Karpas-422 (cell line): ENCODE results near the gene FNBP1. TPM values are rescaled to one million over a fixed set of nuclear protein-coding genes. Genes with fewer than 3 reads are reported as not detected.
A peak's percentile ranks its signal among the peaks of the same experiment; 100 is the strongest.
"Not testable (repeated sequence)": the region's sequence is repeated elsewhere in the genome, so short reads cannot be mapped to it uniquely, and the experiment has no call there.

Source experiments
- DNase-seq: peaks from one replicate; pipeline ENCODE4 v3.0.0-alpha.2; 2015
- H2AFZ ChIP-seq: fragments of 200-600 bp; sonication (generic); 2 replicates; pipeline ENCODE4 v1.6.1; 2014; ENCODE audit warnings: antibody characterized with exemption, low read length, mixed read lengths
- H3K27ac ChIP-seq: fragments of 200-600 bp; sonication (generic); 2 replicates; pipeline ENCODE4 v1.5.1; 2014; ENCODE audit warnings: mild to moderate bottlenecking, low read length, moderate library complexity
- H3K27me3 ChIP-seq: fragments of 200-600 bp; sonication (generic); 2 replicates; pipeline ENCODE4 v1.6.1; 2014; ENCODE audit warnings: low read length, mixed read lengths
- H3K36me3 ChIP-seq: fragments of 200-600 bp; sonication (generic); 2 replicates; pipeline ENCODE4 v1.6.1; 2014; ENCODE audit warnings: low read length, mixed read lengths; ENCODE audit not compliant: insufficient read depth
- H3K4me1 ChIP-seq: fragments of 200-600 bp; sonication (generic); 2 replicates; pipeline ENCODE4 v1.6.1; 2014; ENCODE audit warnings: mild to moderate bottlenecking, low read length, mixed read lengths
- H3K4me2 ChIP-seq: fragments of 200-600 bp; sonication (generic); 2 replicates; pipeline ENCODE4 v1.6.1; 2014; ENCODE audit warnings: low read length, low read depth, mild to moderate bottlenecking; ENCODE audit not compliant: poor library complexity, severe bottlenecking
- H3K4me3 ChIP-seq: fragments of 200-600 bp; sonication (generic); 2 replicates; pipeline ENCODE4 v1.5.1; 2014; ENCODE audit warnings: mild to moderate bottlenecking, antibody characterized with exemption, low read length, mixed read lengths
- H3K79me2 ChIP-seq: fragments of 200-600 bp; sonication (generic); 2 replicates; pipeline ENCODE4 v1.6.1; 2014; ENCODE audit warnings: mild to moderate bottlenecking, low read length, mixed read lengths
- H3K9ac ChIP-seq: fragments of 200-600 bp; sonication (generic); 2 replicates; pipeline ENCODE4 v1.6.0; 2014; ENCODE audit warnings: low read length
- H3K9me2 ChIP-seq: fragments of 200-600 bp; sonication (generic), shearing (Covaris generic); replicated peaks from 2 replicates; pipeline ENCODE4 v1.6.0; 2014; ENCODE audit warnings: mild to moderate bottlenecking, low read length, moderate library complexity; ENCODE audit not compliant: insufficient read depth
- H3K9me3 ChIP-seq: fragments of 300-700, 200-600 bp; sonication (generic); 2 replicates; pipeline ENCODE4 v1.6.1; 2014; ENCODE audit warnings: low read length, mixed read lengths
- H4K20me1 ChIP-seq: fragments of 200-600 bp; sonication (generic); 2 replicates; pipeline ENCODE4 v1.6.1; 2014; ENCODE audit warnings: mild to moderate bottlenecking, antibody characterized with exemption, low read length, low read depth; ENCODE audit not compliant: insufficient read depth
- total RNA-seq: library from RNA; depleted of rRNA; stranded (reverse); fragments of >200 nt; shearing (Covaris generic); gene quantifications from 2 replicates; pipeline ENCODE4 v1.2.3, GENCODE V29; 2014; ENCODE audit warnings: low replicate concordance

Gene FNBP1
- total RNA-seq, 1 experiment from 2014 or later = 205 TPM

DNA sequence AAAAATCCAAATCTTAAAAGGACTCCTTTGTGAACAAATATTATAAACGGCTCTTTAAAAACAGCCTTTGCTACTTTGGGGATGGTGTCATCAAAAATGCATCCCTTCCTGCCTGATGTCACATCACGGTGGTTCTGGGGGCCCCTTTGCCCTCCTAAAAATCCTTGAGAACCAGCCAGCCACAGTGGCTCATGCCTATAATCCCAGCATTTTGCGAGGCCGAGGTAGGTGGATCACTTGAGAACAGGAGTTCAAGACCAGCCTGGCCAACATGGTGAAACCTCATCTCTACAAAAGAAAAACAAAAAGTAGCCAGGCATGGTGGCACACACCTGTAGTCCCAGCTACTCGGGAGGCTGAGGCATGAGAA, 43.9 kb downstream of the FNBP1 start:
- peaks cover 76% of the 10 kb centered on the region for H3K4me1 ChIP-seq
- no peaks in the 10 kb centered on the region for H3K9me3 ChIP-seq
- H3K27ac ChIP-seq = peak overlapping the region; percentile 73
- H3K9me2 ChIP-seq = no peaks in the 10 kb centered on the region
- H3K9ac ChIP-seq = 0 out of 2 replicates have a peak overlapping the region, but pooled peaks have one; percentile 27
- 0 out of 2 replicates have a peak, but pooled peaks cover 10% of the 10 kb centered on the region for H3K36me3 ChIP-seq
- DNase-seq = no peak
- H3K27me3 ChIP-seq = no peaks in the 10 kb centered on the region
- H2AFZ ChIP-seq = no peak overlapping the region
- H3K4me3 ChIP-seq = no peak overlapping the region
- no peaks in the 10 kb centered on the region for H4K20me1 ChIP-seq
- peak overlapping the region; percentile 34 for H3K4me2 ChIP-seq
- peaks cover 98% of the 10 kb centered on the region for H3K79me2 ChIP-seq

- Histone ChIP-seq H2AFZ (no peak overlapping the region), H4K20me1 (no peaks in the 10 kb centered on the region), H3K27me3 (no peaks in the 10 kb centered on the region), H3K9ac (0 out of 2 replicates have a peak overlapping the region, but pooled peaks have one; percentile 27), H3K27ac (peak overlapping the region; percentile 73), H3K79me2 (peaks cover 98% of the 10 kb centered on the region), H3K36me3 (0 out of 2 replicates have a peak, but pooled peaks cover 10% of the 10 kb centered on the region), H3K9me2 (no peaks in the 10 kb centered on the region), H3K4me3 (no peak overlapping the region), H3K4me2 (peak overlapping the region; percentile 34), H3K9me3 (no peaks in the 10 kb centered on the region), H3K4me1 (peaks cover 78% of the 10 kb centered on the region)
- no peak for DNase-seq
Measured at GRCh38 chr9:129998491-129999140, 44.4 kb downstream of the FNBP1 start.

GRCh38 chr9:129997706-129998105, 45.3 kb downstream of the FNBP1 start:
- H3K9me2 ChIP-seq, H2AFZ ChIP-seq, H3K9me3 ChIP-seq, H4K20me1 ChIP-seq, DNase-seq, H3K27me3 ChIP-seq, H3K36me3 ChIP-seq: not testable (repeated sequence)
- H3K4me3 ChIP-seq = 0 out of 2 replicates have a peak overlapping the region, but pooled peaks have one; percentile 63
- peaks cover 96% of the 10 kb centered on the region for H3K79me2 ChIP-seq
- peak overlapping the region; percentile 78 for H3K9ac ChIP-seq
- peak overlapping the region; percentile 84 for H3K4me2 ChIP-seq
- H3K27ac ChIP-seq = peak overlapping the region; percentile 97
- H3K4me1 ChIP-seq = peaks cover 85% of the 10 kb centered on the region

DNA sequence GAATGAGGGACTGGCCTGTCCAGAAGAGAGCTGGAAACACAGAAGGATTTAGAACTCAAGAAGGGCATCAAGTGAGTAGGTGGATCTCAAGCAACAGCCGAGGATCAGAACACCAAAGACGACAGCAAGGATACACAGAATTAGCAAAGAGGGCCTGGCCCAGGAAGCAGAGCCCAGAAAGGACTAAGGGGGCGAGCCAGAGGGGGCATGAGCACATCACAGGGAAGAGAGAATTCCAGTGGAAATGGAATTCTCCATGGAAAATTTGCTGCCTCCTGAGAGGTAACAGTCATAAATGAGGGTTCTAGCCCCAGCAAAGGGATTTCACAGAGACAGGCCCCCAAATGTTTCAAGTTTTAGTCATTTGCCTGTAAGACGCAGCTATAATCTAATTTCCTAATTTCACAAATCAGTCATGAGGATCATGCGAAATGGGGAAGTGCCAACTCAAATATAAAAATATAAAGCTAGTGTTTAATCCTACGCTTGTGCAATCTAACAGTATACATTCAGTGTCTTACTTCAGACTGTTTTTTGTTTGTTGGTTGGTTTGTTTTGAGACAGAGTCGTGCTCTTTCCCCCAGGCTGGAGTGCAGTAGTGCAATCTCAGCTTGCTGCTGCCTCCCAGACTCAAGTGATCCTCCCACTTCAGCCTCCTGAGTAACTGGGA, 46.7 kb downstream of the FNBP1 start:
- no peaks in the 10 kb centered on the region for H3K9me2 ChIP-seq
- peak overlapping the region; percentile 63 for H3K4me3 ChIP-seq
- H3K9ac ChIP-seq = peak overlapping the region; percentile 78

GRCh38 chr9:129995409-129996160, 47.4 kb downstream of the FNBP1 start:
- H3K27me3 ChIP-seq = no peaks in the 10 kb centered on the region
- peak overlapping the region; percentile 97 for H3K27ac ChIP-seq
- H3K9me2 ChIP-seq = no peaks in the 10 kb centered on the region
- peaks cover 94% of the 10 kb centered on the region for H3K79me2 ChIP-seq
- peak overlapping the region; percentile 84 for H3K4me2 ChIP-seq
- H3K9ac ChIP-seq = peak overlapping the region; percentile 78
- no peaks in the 10 kb centered on the region for H3K9me3 ChIP-seq
- peaks cover 2% of the 10 kb centered on the region; the same call in 1 of the 2 replicates for H4K20me1 ChIP-seq
- 0 out of 2 replicates have a peak, but pooled peaks cover 4% of the 10 kb centered on the region for H3K36me3 ChIP-seq
- peak overlapping the region; percentile 63 for H3K4me3 ChIP-seq
- peaks cover 96% of the 10 kb centered on the region for H3K4me1 ChIP-seq
- H2AFZ ChIP-seq = no peak overlapping the region
- peak; percentile 58 for DNase-seq

More for the DNA sequence above, 46.7 kb downstream of the FNBP1 start:
- Histone ChIP-seq H3K27me3 (no peaks in the 10 kb centered on the region), H4K20me1 (no peaks in the 10 kb centered on the region), H3K27ac (peak overlapping the region; percentile 97), H3K4me2 (peak overlapping the region; percentile 84), H2AFZ (0 out of 2 replicates have a peak overlapping the region, but pooled peaks have one; percentile 22), H3K36me3 (0 out of 2 replicates have a peak, but pooled peaks cover 4% of the 10 kb centered on the region), H3K4me1 (peaks cover 95% of the 10 kb centered on the region), H3K9me3 (no peaks in the 10 kb centered on the region), H3K79me2 (peaks cover 94% of the 10 kb centered on the region)
- DNase-seq = peak; percentile 83

GRCh38 chr9:129994882-129995281, 48.1 kb downstream of the FNBP1 start:
- peaks cover 92% of the 10 kb centered on the region for H3K79me2 ChIP-seq
- DNase-seq = no peak
- peaks cover 4% of the 10 kb centered on the region; the same call in 1 of the 2 replicates for H4K20me1 ChIP-seq
- H3K27ac ChIP-seq = peak overlapping the region; percentile 97
- H3K27me3 ChIP-seq = no peaks in the 10 kb centered on the region
- 0 out of 2 replicates have a peak, but pooled peaks cover 4% of the 10 kb centered on the region for H3K36me3 ChIP-seq
- peak overlapping the region; percentile 78 for H3K9ac ChIP-seq
- peak overlapping the region; percentile 63; the same call in 1 of the 2 replicates for H3K4me3 ChIP-seq
- H3K9me3 ChIP-seq = no peaks in the 10 kb centered on the region
- peak overlapping the region; percentile 84 for H3K4me2 ChIP-seq
- H3K9me2 ChIP-seq = no peaks in the 10 kb centered on the region
- H2AFZ ChIP-seq = no peak overlapping the region
- H3K4me1 ChIP-seq = peaks cover 96% of the 10 kb centered on the region

GRCh38 chr9:129991139-129991538, 51.9 kb downstream of the FNBP1 start:
- Histone ChIP-seq H3K27ac (peak overlapping the region; percentile 92), H3K79me2 (peaks cover 89% of the 10 kb centered on the region), H3K4me1 (peaks cover 92% of the 10 kb centered on the region), H3K9ac (peak overlapping the region; percentile 47; the same call in 1 of the 2 replicates), H3K4me2 (peak overlapping the region; percentile 78)
- not testable (repeated sequence) for H3K9me3 ChIP-seq, H2AFZ ChIP-seq, H4K20me1 ChIP-seq, H3K27me3 ChIP-seq, H3K4me3 ChIP-seq, DNase-seq, H3K9me2 ChIP-seq, H3K36me3 ChIP-seq
